COLO829 (cell line): Measurements from ENCODE around the gene CHSY1.
"Not testable (repeated sequence)": the region's sequence is repeated elsewhere in the genome, so short reads cannot be mapped to it uniquely, and the experiment has no call there.

Source experiments
- DNase-seq: peaks from one replicate; pipeline ENCODE4 v3.0.0; 2012; ENCODE audit warnings: low spot score

CHSY1 gene

GRCh38 chr15:101244036-101244781 lies 7.6 kb downstream of the CHSY1 start:
- peak; percentile 67 for DNase-seq

GRCh38 chr15:101243420-101243819 lies 8.4 kb downstream of the CHSY1 start:
- DNase-seq: no peak

GRCh38 chr15:101242999-101243336 lies 8.9 kb downstream of the CHSY1 start:
- DNase-seq: no peak

GRCh38 chr15:101242160-101242998 lies 9.5 kb downstream of the CHSY1 start:
- no peak for DNase-seq

DNA sequence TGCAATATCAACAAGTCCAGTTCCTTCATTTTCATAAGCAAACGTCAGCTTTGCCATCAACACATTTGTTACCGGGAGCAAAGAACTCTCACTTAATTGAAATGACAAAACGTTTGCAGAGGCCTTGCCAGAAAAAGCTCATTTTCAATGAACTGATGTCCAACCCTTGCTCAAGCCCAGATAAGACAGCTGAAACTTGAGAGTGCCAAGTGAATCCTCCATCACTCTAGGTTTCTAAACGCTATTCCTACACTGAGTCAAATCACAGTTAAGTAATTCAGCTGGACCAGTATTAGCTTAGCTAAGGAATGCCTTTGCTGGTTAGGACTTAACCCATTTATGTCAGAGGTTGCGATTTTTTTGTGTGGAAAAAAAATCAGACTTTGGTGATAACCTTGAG lies 11.5 kb downstream of the CHSY1 start:
- DNase-seq: no peak

- no peak for DNase-seq
These were observed 12.1 kb downstream of the CHSY1 start for GRCh38 chr15:101239724-101240136.

- DNase-seq: no peak
These were observed 14.6 kb downstream of the CHSY1 start for GRCh38 chr15:101237251-101237650.

GRCh38 chr15:101233651-101234280 lies 18.1 kb downstream of the CHSY1 start:
- no peak for DNase-seq

DNA sequence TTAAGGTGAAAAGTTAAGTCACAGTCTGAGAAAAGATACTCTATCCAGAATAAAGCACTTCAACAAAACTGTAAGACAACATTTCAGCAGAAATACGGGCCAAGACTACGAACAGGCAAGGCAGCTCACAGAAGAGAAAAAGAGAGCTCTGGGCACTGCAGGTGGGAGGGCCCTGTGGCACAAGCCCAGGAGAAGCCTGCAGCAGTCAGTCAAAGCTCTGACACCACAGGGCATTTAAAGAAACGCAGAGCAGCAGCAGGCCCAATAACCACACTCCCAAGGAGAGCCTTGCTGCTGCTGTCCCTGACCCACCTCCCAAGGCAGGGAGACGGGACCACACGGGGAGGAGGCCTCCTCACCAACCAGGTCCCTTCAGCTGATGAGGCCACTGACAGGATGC lies 19.2 kb downstream of the CHSY1 start:
- DNase-seq: no peak

DNA sequence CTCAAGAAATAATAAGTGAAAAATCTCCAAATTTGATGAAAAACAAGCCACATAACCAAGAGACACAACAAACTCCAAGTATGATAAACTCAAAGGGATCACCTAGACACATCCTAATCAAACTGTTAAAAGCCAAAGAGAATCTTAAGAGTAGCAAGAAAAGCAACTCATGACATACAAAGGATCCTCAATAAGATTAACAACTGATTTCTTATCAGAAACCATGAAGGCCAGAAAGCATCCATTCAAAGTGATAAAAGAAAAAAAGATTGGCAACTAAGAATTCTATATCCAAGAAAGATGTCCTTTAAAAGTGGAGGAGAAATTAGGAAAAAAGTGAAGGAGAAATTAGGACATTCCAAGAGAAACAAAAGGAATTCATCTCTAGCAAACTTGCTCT lies 23.5 kb downstream of the CHSY1 start:
- DNase-seq: no peak

DNA sequence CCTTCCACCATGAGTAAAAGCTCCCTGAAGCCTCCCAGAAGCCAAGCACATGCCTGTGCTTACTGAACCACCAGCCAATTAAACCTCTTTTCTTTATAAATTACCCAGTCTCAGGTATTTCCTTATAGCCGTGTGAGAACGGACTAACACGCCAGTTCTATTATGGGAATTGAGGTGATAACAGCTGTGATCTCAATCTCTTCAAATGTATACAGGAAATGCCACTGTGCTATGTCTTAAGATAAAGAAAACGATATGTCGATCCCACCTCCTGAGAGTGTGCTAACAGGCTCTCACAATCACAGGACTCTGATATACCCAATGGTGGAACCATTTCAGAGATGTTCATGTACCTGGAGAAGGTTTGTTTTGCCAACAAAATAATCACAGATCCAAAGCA lies 26.2 kb downstream of the CHSY1 start:
- no peak for DNase-seq

DNA sequence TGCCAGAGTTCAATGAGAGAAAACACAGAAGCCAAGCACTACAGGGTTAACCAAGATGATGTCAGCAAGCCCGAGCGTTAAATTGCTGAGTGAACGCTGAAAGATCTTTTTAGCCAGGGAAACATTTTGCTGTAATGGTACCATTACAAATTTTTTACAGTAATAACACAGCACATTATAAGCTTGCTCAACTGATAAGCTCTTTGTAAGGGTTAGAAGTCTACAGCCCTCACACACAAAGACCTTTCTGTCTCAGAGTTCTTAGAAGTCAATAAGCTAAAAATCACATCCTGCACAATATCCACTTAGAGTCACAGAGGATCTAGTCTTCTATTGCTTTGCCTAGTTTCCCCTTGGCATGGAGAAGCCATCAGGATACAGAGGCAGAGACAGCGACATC lies 29.9 kb downstream of the CHSY1 start:
- DNase-seq: peak; percentile 96

DNA sequence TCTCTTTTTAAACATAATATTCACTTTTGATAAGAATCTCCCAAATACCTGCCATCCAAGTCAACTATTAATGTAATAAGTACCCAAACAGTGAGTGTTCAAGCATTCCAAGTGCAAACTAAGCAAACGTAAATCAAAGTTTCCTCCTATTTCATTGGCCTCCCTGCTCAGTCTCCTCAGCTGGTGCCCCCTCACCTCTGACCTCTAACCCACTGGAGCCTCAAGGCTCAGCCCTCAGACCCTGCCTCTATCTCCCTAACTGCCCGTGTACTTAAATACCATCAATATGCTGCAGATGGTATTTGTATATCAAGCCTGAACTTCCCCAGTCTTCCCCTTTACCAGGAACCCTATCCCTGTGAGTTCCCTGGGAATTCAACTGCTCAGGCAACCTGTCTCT lies 31.8 kb downstream of the CHSY1 start:
- no peak for DNase-seq

DNA sequence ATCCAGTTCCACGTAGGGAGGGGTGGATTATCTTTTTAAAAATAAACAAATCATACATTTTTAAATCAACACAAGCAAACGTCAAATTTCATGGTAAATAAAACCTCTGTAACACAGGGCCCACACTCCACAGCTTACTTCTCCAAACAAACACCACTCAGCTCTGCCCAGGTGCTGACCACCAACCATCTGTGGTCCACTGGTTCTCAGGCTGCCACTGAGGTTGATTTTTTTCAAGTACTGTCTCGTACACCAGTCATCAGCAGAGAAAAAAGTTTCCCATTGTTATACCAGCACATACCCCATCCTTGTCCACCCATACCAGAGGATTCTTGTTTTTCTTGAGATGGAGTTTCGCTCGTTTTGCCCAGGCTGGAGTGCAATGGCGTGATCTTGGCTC lies 32.4 kb downstream of the CHSY1 start:
- DNase-seq: no peak

GRCh38 chr15:101217446-101217845 lies 34.4 kb downstream of the CHSY1 start:
- no peak for DNase-seq

DNA sequence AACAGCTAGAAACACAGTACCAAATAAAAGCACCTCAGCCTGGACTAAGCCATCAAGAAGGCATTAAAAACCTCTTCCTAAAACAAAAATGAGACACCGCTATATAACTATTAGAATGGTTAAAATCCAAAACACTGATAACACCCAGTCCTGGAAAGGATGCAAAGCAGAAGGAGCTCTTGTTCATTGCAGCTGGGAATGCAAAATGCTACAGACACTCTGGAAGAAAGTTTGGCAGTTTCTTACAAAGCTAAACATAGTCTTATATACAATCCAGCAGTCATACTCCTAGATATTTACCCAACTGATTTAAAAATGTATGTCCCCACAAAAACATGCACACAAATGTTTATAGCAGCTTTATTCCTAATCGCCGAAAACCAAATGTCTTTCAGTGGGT lies 35.7 kb downstream of the CHSY1 start:
- DNase-seq: no peak

DNA sequence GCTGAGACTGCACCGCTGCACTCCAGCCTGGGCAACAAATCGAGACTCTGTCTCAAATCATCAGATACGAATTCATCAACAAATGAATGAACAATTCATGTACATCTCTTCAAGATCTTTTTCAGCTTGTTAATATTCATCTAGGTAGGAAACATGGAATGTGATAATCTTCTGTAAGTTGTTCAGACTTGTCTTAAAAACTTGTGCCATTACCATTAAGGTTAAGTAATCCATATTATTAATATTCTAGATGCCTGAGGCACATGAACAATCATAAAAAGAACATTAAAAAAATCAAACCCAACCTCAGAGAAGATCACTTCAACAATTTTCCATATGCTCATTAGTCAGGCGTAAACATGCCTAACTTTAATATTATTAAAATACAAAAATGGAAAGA lies 36.2 kb downstream of the CHSY1 start:
- no peak for DNase-seq

DNA sequence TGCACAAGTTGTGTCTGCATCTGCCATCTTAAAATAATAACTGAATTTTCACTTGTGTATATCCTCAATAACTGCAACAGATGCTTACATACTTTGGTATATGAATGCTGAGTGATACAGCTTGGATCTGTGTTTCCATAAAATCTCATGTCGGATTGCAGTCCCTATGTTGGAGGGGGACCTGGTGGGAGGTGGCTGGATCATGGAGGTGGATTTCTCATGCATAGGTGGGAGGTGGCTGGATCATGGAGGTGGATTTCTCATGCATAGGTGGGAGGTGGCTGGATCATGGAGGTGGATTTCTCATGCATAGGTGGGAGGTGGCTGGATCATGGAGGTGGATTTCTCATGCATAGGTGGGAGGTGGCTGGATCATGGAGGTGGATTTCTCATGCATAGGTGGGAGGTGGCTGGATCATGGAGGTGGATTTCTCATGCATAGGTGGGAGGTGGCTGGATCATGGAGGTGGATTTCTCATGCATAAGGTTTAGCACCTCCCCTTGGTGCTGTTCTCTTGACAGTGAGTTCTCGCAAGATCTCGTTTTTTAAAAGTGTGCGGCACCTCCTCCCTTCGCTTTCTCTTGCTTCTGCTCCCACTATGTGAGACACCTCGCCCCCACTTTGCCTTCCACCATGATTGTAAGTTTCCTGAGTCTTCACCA lies 37.3 kb downstream of the CHSY1 start:
- not testable (repeated sequence) for DNase-seq

DNA sequence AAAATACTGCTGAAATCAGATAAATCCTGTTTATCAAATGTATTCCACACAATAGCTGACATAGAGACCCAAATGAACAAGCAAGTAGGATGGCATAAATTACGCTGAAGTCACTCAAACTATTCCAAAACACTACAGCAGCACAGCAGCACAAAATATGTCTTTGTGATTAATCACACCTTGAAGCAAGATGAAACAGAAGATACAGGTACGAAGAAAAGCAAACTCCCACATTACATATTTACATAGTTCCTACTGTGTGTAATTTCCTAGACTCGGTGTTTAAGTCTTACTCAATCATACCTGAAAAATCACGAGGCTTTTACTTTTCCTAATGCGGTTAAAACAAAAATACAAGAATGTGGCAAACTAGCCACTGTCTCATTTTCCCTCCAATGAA lies 38.3 kb downstream of the CHSY1 start:
- DNase-seq: no peak

DNA sequence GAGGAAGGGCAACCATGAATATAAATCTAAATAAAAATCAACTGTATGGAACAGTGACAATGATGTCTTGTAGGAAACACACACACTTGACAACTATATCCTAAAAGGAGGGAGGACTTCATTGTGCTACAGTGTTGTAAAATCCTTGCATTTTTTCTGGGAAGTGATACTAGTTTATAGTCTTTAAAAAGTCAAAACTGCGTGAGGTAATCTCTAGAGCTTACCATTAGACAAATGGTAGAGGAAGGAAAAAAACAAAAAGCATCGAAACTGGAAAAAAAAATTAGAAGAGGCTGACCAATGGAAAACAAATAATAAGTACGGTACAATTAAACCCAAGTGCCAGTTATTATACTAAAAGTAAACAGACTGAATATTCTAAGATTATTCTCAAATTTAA lies 38.7 kb downstream of the CHSY1 start:
- DNase-seq: no peak

DNA sequence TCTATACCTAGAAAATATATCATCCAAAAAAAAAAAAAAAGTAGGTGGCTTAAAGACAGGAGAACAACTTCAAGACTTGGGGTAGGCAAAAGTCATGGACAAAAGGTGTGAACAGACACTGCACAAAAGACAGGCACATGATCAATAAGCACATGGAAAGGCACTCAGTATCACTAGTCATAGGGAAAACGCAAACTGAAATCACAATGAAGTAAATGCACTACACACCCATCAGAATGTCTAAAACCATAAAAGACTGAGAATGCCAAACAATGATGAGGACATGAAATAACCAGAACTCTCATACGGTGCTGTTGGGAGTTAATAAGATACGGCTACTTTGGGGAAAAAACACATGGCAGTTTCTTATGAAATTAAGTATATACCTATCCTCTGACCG lies 40.0 kb downstream of the CHSY1 start:
- no peak for DNase-seq

DNA sequence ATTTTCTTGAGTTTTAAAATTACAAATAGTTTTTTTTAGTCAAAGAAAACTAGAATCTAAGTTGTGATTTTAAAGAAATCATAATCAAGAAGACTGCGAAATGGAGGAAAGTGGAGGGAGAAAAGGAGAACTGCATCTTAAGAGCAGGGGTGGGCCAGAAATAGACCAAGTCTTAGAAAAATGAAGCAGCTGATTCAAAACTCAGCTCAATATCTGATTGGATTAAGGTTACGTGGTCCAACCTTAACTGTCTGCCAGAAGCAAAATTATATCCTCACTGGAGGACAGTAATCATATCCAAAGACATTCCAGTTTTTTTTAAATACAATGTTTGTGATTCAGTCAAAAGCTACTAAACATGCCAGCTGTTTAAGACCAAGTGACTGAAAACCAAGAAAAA lies 41.4 kb downstream of the CHSY1 start:
- no peak for DNase-seq

- DNase-seq: no peak
These were observed 41.8 kb downstream of the CHSY1 start for GRCh38 chr15:101210058-101210457.
